GM23248 (cell line): ENCODE results near the gene RHO. TPM values are rescaled to one million over a fixed set of nuclear protein-coding genes. Genes with fewer than 3 reads are reported as not detected.

Source experiments
- DNase-seq: peaks from one replicate; pipeline ENCODE4 v3.0.0-alpha.2; 2015
- H2AFZ ChIP-seq: fragments of 200-600 bp; sonication (generic); 2 replicates; pipeline ENCODE4 v1.6.1; 2016; ENCODE audit warnings: antibody characterized with exemption
- H3F3A ChIP-seq: fragments of 200-600 bp; sonication (generic); 2 replicates; pipeline ENCODE4 v1.6.1; 2016; ENCODE audit warnings: mild to moderate bottlenecking, antibody characterized with exemption, mixed run types; ENCODE audit not compliant: insufficient read depth
- H3K27ac ChIP-seq: fragments of 200-600 bp; sonication (generic); 2 replicates; pipeline ENCODE4 v1.5.1; 2016; ENCODE audit warnings: mild to moderate bottlenecking
- H3K27me3 ChIP-seq: fragments of 200-600 bp; sonication (generic); replicated peaks from 2 replicates; pipeline ENCODE4 v1.6.1; 2016; ENCODE audit warnings: mild to moderate bottlenecking; ENCODE audit not compliant: insufficient read depth
- H3K36me3 ChIP-seq: fragments of 200-600 bp; sonication (generic); 2 replicates; pipeline ENCODE4 v1.6.1; 2016; ENCODE audit warnings: low read depth, mild to moderate bottlenecking
- H3K4me1 ChIP-seq: fragments of 200-600 bp; sonication (generic); 2 replicates; pipeline ENCODE4 v1.6.1; 2016; ENCODE audit warnings: mild to moderate bottlenecking; ENCODE audit not compliant: insufficient read depth
- H3K4me2 ChIP-seq: fragments of 200-600 bp; sonication (generic); one replicate; pipeline ENCODE4 v1.6.1; 2016; ENCODE audit warnings: mild to moderate bottlenecking; ENCODE audit not compliant: unreplicated experiment
- H3K4me3 ChIP-seq: fragments of 200-600 bp; sonication (generic); 2 replicates; pipeline ENCODE4 v1.5.1; 2016; ENCODE audit warnings: mild to moderate bottlenecking
- H3K79me2 ChIP-seq: fragments of 200-600 bp; sonication (generic); 2 replicates; pipeline ENCODE4 v1.6.1; 2016; ENCODE audit warnings: mild to moderate bottlenecking; ENCODE audit not compliant: insufficient read depth
- H3K9ac ChIP-seq: fragments of 200-600 bp; sonication (generic); 2 replicates; pipeline ENCODE4 v1.6.1; 2016; ENCODE audit warnings: mild to moderate bottlenecking
- H3K9me2 ChIP-seq: fragments of 200-600 bp; sonication (generic); 2 replicates; pipeline ENCODE4 v1.6.1; 2016; ENCODE audit warnings: mixed run types, mild to moderate bottlenecking, moderate library complexity; ENCODE audit not compliant: insufficient read depth
- H3K9me3 ChIP-seq: fragments of 200-600 bp; sonication (generic); one replicate; pipeline ENCODE4 v1.6.1; 2017; ENCODE audit warnings: low read depth
- H4K20me1 ChIP-seq: fragments of 200-600 bp; sonication (generic); 2 replicates; pipeline ENCODE4 v1.6.0; 2016; ENCODE audit not compliant: insufficient read depth
- EZH2 ChIP-seq: fragments of 200-600 bp; sonication (generic); IDR thresholded peaks from 2 replicates; pipeline ENCODE4 v1.6.1; 2018; ENCODE audit warnings: antibody characterized with exemption, mild to moderate bottlenecking; ENCODE audit not compliant: insufficient read depth, poor library complexity, severe bottlenecking
- EZH2phosphoT487 ChIP-seq: fragments of 200-600 bp; sonication (generic); IDR thresholded peaks from 2 replicates; pipeline ENCODE4 v1.6.1; 2018; ENCODE audit warnings: antibody characterized with exemption, moderate library complexity, mild to moderate bottlenecking, low read depth; ENCODE audit not compliant: insufficient read depth
- WGBS, 2 experiments: methylation state at CpG; one replicate each; pipeline ENCODE4 v1.1.6; 2015 to 2017; ENCODE audit warnings: low lambda C conversion rate in 2 of 2, low coverage in 1 of 2; ENCODE audit errors: missing lambda C conversion rate in 2 of 2; 5-methylcytosine and 5-hydroxymethylcytosine counted together
- in situ Hi-C: fragments of 300-500 bp; cut with MboI; formaldehyde crosslinking; loops from 2 replicates; pipeline ENCODE4 v1.15.0; 2020
- polyA plus RNA-seq: library from polyadenylated mRNA; unstranded; fragments of >200 nt; fragmentation: Nextera tagmentation; extraction: Ambion mirVana; gene quantifications from 2 replicates; pipeline ENCODE4 v1.2.1, GENCODE V29; 2016
- total RNA-seq: library from RNA; depleted of rRNA; stranded (reverse); fragments of >200 nt; shearing (Covaris generic); gene quantifications from 2 replicates; pipeline ENCODE4 v1.2.3, GENCODE V29; 2014

The RHO gene
- total and polyA plus RNA-seq, 2 experiments from 2014 or later, result not detected

GRCh38 chr3:129555616-129556357 lies 27.3 kb downstream of the RHO start:
- H3K4me3 ChIP-seq, result no peak overlapping the region
- H3K79me2 ChIP-seq, result no peaks in the 10 kb centered on the region
- H3K27me3 ChIP-seq, result no peaks in the 10 kb centered on the region
- no peak overlapping the region for H3K9ac ChIP-seq
- H3K36me3 ChIP-seq, result peaks cover 4% of the 10 kb centered on the region; the same call in 1 of the 2 replicates
- H3K9me3 ChIP-seq, result no peaks in the 10 kb centered on the region
- no peak overlapping the region for H3K27ac ChIP-seq
- H4K20me1 ChIP-seq, result no peaks in the 10 kb centered on the region
- TF ChIP-seq EZH2 (no peak), EZH2phosphoT487 (no peak)
- peaks cover 22% of the 10 kb centered on the region; the same call in 1 of the 2 replicates for H3F3A ChIP-seq
- no peak for DNase-seq
- in situ Hi-C loops, result no loop called here
- no peaks in the 10 kb centered on the region for H3K9me2 ChIP-seq
- 88 to 90% methylated on average over 17 to 18 of the region's 18 CpGs for WGBS, 2 experiments
- H3K4me2 ChIP-seq, result no peak overlapping the region
- H2AFZ ChIP-seq, result no peak overlapping the region
- peaks cover 30% of the 10 kb centered on the region for H3K4me1 ChIP-seq

- WGBS, 2 experiments, result 94 to 98% methylated on average over 15 of the region's 15 CpGs
- no peaks in the 10 kb centered on the region for H3K79me2 ChIP-seq
- in situ Hi-C loops, result no loop called here
- DNase-seq, result no peak
- no peak overlapping the region for H3K4me3 ChIP-seq
- no peaks in the 10 kb centered on the region for H3K9me2 ChIP-seq
- no peaks in the 10 kb centered on the region for H3K9me3 ChIP-seq
- H3K36me3 ChIP-seq, result peaks cover 4% of the 10 kb centered on the region; the same call in 1 of the 2 replicates
- H3K27me3 ChIP-seq, result no peaks in the 10 kb centered on the region
- no peaks in the 10 kb centered on the region for H4K20me1 ChIP-seq
- H3K9ac ChIP-seq, result no peak overlapping the region
- peaks cover 23% of the 10 kb centered on the region; the same call in 1 of the 2 replicates for H3F3A ChIP-seq
- peaks cover 34% of the 10 kb centered on the region for H3K4me1 ChIP-seq
- TF ChIP-seq EZH2, result no peak
- no peak for TF ChIP-seq EZH2phosphoT487
- H3K4me2 ChIP-seq, result no peak overlapping the region
- H3K27ac ChIP-seq, result no peak overlapping the region
- no peak overlapping the region for H2AFZ ChIP-seq
Measured at GRCh38 chr3:129556358-129556695, 27.9 kb downstream of the RHO start.

GRCh38 chr3:129556890-129557547 lies 28.6 kb downstream of the RHO start:
- peaks cover 4% of the 10 kb centered on the region; the same call in 1 of the 2 replicates for H3K36me3 ChIP-seq
- no peaks in the 10 kb centered on the region for H3K79me2 ChIP-seq
- peaks cover 23% of the 10 kb centered on the region; the same call in 1 of the 2 replicates for H3F3A ChIP-seq
- H3K4me3 ChIP-seq, result no peak overlapping the region
- no peak overlapping the region for H2AFZ ChIP-seq
- peak overlapping the region; percentile 46; the same call in 1 of the 2 replicates for H3K9ac ChIP-seq
- no peaks in the 10 kb centered on the region for H3K9me2 ChIP-seq
- peak overlapping the region; percentile 65 for H3K27ac ChIP-seq
- H4K20me1 ChIP-seq, result no peaks in the 10 kb centered on the region
- no peak for DNase-seq
- no peaks in the 10 kb centered on the region for H3K9me3 ChIP-seq
- no peak for TF ChIP-seq EZH2phosphoT487
- no peak for TF ChIP-seq EZH2
- H3K4me1 ChIP-seq, result peaks cover 36% of the 10 kb centered on the region
- 75% methylated on average over 27 to 31 of the region's 31 CpGs for WGBS, 2 experiments
- in situ Hi-C loops, result no loop called here
- H3K4me2 ChIP-seq, result no peak overlapping the region
- H3K27me3 ChIP-seq, result no peaks in the 10 kb centered on the region

GRCh38 chr3:129557548-129557894 lies 29.1 kb downstream of the RHO start:
- H3K79me2 ChIP-seq, result no peaks in the 10 kb centered on the region
- no peaks in the 10 kb centered on the region for H3K9me2 ChIP-seq
- H3K9me3 ChIP-seq, result no peaks in the 10 kb centered on the region
- H2AFZ ChIP-seq, result no peak overlapping the region
- H3F3A ChIP-seq, result peaks cover 27% of the 10 kb centered on the region; the same call in 1 of the 2 replicates
- peak overlapping the region; percentile 65 for H3K27ac ChIP-seq
- H3K4me3 ChIP-seq, result no peak overlapping the region
- H4K20me1 ChIP-seq, result no peaks in the 10 kb centered on the region
- DNase-seq, result peak; percentile 89
- H3K4me2 ChIP-seq, result no peak overlapping the region
- H3K36me3 ChIP-seq, result peaks cover 4% of the 10 kb centered on the region; the same call in 1 of the 2 replicates
- peak overlapping the region; percentile 36 for H3K9ac ChIP-seq
- H3K27me3 ChIP-seq, result no peaks in the 10 kb centered on the region
- in situ Hi-C loops, result no loop called here
- WGBS, 2 experiments, result 23 to 32% methylated on average over 11 of the region's 11 CpGs
- H3K4me1 ChIP-seq, result peaks cover 36% of the 10 kb centered on the region
- no peak for TF ChIP-seq EZH2
- TF ChIP-seq EZH2phosphoT487, result no peak
